AG10803 (cell line): ENCODE data around the gene SRD5A1.
A peak's percentile ranks its signal among the peaks of the same experiment; 100 is the strongest.

Experiments used
- DNase-seq: peaks from one replicate; pipeline ENCODE4 v3.0.0; 2010; ENCODE audit warnings: low read depth
- H3K4me3 ChIP-seq: 2 replicates; pipeline ENCODE4 v1.5.1; 2011; ENCODE audit warnings: mild to moderate bottlenecking, low read length, control low read depth
- CTCF ChIP-seq: conservative IDR thresholded peaks from 2 replicates; pipeline ENCODE4 v1.5.1; 2011; ENCODE audit warnings: mild to moderate bottlenecking, low read length, control low read depth, inconsistent platforms

Gene SRD5A1

GRCh38 chr5:6615034-6615815, 18.0 kb upstream of the SRD5A1 start:
- no peak for DNase-seq

GRCh38 chr5:6616632-6617031, 16.6 kb upstream of the SRD5A1 start:
- H3K4me3 ChIP-seq: no peak overlapping the region
- no peak for DNase-seq
- TF ChIP-seq CTCF: no peak

More at GRCh38 chr5:6615034-6615815, 18.0 kb upstream of the SRD5A1 start:
- H3K4me3 ChIP-seq: no peak overlapping the region
- TF ChIP-seq CTCF: no peak

GRCh38 chr5:6623228-6623627, 10.0 kb upstream of the SRD5A1 start:
- DNase-seq: no peak
- H3K4me3 ChIP-seq: no peak overlapping the region
- TF ChIP-seq CTCF: no peak

GRCh38 chr5:6623941-6624340, 9.3 kb upstream of the SRD5A1 start:
- H3K4me3 ChIP-seq: no peak overlapping the region

GRCh38 chr5:6626508-6626907, 6.7 kb upstream of the SRD5A1 start:
- H3K4me3 ChIP-seq: no peak overlapping the region
- no peak for TF ChIP-seq CTCF
- no peak for DNase-seq

More at GRCh38 chr5:6623941-6624340, 9.3 kb upstream of the SRD5A1 start:
- no peak for TF ChIP-seq CTCF
- no peak for DNase-seq

GRCh38 chr5:6631441-6631840, 1.8 kb upstream of the SRD5A1 start:
- peak overlapping the region; percentile 93 for H3K4me3 ChIP-seq
- DNase-seq: no peak

More at GRCh38 chr5:6631441-6631840, 1.8 kb upstream of the SRD5A1 start:
- TF ChIP-seq CTCF: no peak
